Measurements from ENCODE around the gene HSD17B12.

Gene HSD17B12

GRCh38 chr11:43718373-43718772 is 37.8 kb downstream of the HSD17B12 start:
- Histone ChIP-seq H3K27me3 (ENCODE audit: control insufficient read depth, insufficient read depth, low read length) (no peaks in the 10 kb centered on the region), H3K4me2 (ENCODE audit: low read length) (no peak overlapping the region), H3K4me1 (ENCODE audit: control insufficient read depth, insufficient read depth, low read length) (no peaks in the 10 kb centered on the region), H3K4me3 (ENCODE audit: low read length) (no peak overlapping the region), H3K9ac (ENCODE audit: low read depth, low read length) (no peak overlapping the region), H3K36me3 (ENCODE audit: insufficient read depth, low read length) (no peaks in the 10 kb centered on the region), H3K9me3 (replicated peaks; ENCODE audit: low read length) (no peaks in the 10 kb centered on the region)

DNA sequence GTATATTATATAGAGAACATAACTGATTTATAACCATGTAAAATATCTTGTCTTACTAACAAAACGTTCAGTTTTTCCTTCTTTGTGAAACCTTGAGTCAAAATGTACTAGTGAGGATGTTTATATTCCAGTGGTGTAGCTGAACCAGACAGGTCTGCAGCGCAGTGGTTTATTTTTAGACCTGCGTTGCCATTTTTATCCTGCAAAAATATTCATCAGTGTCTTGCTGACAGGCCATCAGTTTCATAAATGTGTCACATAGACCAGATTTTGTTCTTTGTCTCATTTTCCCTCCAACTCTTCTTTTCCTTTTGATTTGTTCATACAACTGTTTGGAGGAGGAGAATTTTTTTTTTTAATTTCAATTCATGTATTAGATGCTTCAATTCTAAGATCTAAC is 43.1 kb downstream of the HSD17B12 start:
- H3K4me3 ChIP-seq (ENCODE audit: low read length) = no peak overlapping the region
- H3K36me3 ChIP-seq (ENCODE audit: insufficient read depth, low read length) = peaks cover 4% of the 10 kb centered on the region
- no peaks in the 10 kb centered on the region for H3K27me3 ChIP-seq (ENCODE audit: control insufficient read depth, insufficient read depth, low read length)
- H3K9me3 ChIP-seq (replicated peaks; ENCODE audit: low read length) = no peaks in the 10 kb centered on the region
- no peak overlapping the region for H3K4me2 ChIP-seq (ENCODE audit: low read length)
- H3K4me1 ChIP-seq (ENCODE audit: control insufficient read depth, insufficient read depth, low read length) = no peaks in the 10 kb centered on the region
- no peak overlapping the region for H3K9ac ChIP-seq (ENCODE audit: low read depth, low read length)

GRCh38 chr11:43732225-43732624 is 51.7 kb downstream of the HSD17B12 start:
- H3K4me3 ChIP-seq (ENCODE audit: low read length) = no peak overlapping the region
- H3K4me1 ChIP-seq (ENCODE audit: control insufficient read depth, insufficient read depth, low read length) = peaks cover 18% of the 10 kb centered on the region
- H3K36me3 ChIP-seq (ENCODE audit: insufficient read depth, low read length) = peaks cover 5% of the 10 kb centered on the region
- no peak overlapping the region for H3K4me2 ChIP-seq (ENCODE audit: low read length)
- H3K9ac ChIP-seq (ENCODE audit: low read depth, low read length) = no peak overlapping the region
- no peaks in the 10 kb centered on the region for H3K27me3 ChIP-seq (ENCODE audit: control insufficient read depth, insufficient read depth, low read length)
- H3K9me3 ChIP-seq (replicated peaks; ENCODE audit: low read length) = no peaks in the 10 kb centered on the region

DNA sequence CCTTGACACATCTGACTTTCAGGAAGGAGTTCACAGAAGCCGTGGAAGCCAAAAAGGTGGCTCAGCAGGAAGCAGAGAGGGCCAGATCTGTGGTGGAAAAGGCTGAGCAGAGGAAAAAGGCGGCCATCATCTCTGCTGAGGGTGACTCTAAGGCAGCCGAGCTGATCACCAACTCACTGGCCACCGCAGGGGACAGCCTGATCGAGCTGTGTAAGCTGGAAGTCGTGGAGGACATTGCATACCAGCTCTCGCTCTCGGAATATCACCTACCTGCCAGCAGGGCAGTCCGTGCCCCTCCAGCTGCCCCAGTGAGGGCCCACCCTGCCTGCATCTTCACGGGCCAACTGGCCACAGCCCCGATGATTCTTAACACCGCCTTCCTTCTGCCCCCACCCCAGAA is 53.7 kb downstream of the HSD17B12 start:
- peaks cover 31% of the 10 kb centered on the region for H3K4me1 ChIP-seq (ENCODE audit: control insufficient read depth, insufficient read depth, low read length)

DNA sequence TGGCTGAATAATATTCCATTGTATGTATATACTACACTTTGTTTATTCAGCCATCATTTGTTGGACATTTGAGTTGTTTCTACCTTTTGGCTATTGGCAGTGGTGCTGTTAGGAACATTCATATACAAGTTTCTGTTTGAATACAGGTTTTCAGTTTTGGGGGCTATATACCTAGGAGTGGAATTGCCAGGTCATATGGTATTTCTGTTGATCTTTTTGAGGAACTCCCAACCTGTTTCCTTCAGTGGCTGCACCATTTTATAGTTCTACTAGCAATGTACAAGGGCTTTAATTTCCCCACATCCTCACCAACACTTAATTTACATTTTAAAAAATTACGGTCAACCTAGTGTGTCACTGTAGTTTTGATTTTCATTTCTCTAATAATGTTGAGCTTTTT is 54.6 kb downstream of the HSD17B12 start:
- no peak overlapping the region for H3K4me3 ChIP-seq (ENCODE audit: low read length)
- H3K9me3 ChIP-seq (replicated peaks; ENCODE audit: low read length) = no peaks in the 10 kb centered on the region
- peaks cover 32% of the 10 kb centered on the region for H3K4me1 ChIP-seq (ENCODE audit: control insufficient read depth, insufficient read depth, low read length)
- H3K4me2 ChIP-seq (ENCODE audit: low read length) = no peak overlapping the region
- no peaks in the 10 kb centered on the region for H3K27me3 ChIP-seq (ENCODE audit: control insufficient read depth, insufficient read depth, low read length)
- no peak overlapping the region for H3K9ac ChIP-seq (ENCODE audit: low read depth, low read length)
- peaks cover 5% of the 10 kb centered on the region for H3K36me3 ChIP-seq (ENCODE audit: insufficient read depth, low read length)

More for the DNA sequence above, 53.7 kb downstream of the HSD17B12 start:
- Histone ChIP-seq H3K27me3 (ENCODE audit: control insufficient read depth, insufficient read depth, low read length) (no peaks in the 10 kb centered on the region), H3K4me2 (ENCODE audit: low read length) (no peak overlapping the region), H3K36me3 (ENCODE audit: insufficient read depth, low read length) (peaks cover 5% of the 10 kb centered on the region), H3K9ac (ENCODE audit: low read depth, low read length) (no peak overlapping the region), H3K9me3 (replicated peaks; ENCODE audit: low read length) (no peaks in the 10 kb centered on the region), H3K4me3 (ENCODE audit: low read length) (no peak overlapping the region)

DNA sequence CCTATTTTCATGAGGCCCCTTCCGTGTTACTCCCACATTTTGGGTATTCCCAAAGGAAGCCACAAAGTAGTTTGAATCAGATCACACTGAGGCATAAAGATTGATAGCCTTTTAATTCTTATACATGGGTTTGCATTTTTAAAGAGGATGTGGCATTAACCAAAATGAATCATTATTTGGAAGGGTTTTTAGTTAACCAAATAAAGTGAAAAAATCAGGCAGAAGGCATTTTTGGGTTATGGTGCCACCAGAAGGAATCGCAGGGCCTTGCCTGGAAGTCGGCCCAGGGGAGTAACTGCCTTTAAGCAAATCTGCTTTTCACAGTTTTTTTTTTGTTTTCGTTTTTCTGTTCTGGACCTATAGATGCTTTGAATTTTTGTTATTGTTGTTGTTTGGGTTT is 55.4 kb downstream of the HSD17B12 start:
- Histone ChIP-seq H3K4me2 (ENCODE audit: low read length) (peak overlapping the region; percentile 51), H3K4me3 (ENCODE audit: low read length) (peak overlapping the region; percentile 16), H3K9me3 (replicated peaks; ENCODE audit: low read length) (no peaks in the 10 kb centered on the region), H3K9ac (ENCODE audit: low read depth, low read length) (peak overlapping the region; percentile 64), H3K4me1 (ENCODE audit: control insufficient read depth, insufficient read depth, low read length) (peaks cover 32% of the 10 kb centered on the region), H3K36me3 (ENCODE audit: insufficient read depth, low read length) (peaks cover 5% of the 10 kb centered on the region), H3K27me3 (ENCODE audit: control insufficient read depth, insufficient read depth, low read length) (no peaks in the 10 kb centered on the region)

DNA sequence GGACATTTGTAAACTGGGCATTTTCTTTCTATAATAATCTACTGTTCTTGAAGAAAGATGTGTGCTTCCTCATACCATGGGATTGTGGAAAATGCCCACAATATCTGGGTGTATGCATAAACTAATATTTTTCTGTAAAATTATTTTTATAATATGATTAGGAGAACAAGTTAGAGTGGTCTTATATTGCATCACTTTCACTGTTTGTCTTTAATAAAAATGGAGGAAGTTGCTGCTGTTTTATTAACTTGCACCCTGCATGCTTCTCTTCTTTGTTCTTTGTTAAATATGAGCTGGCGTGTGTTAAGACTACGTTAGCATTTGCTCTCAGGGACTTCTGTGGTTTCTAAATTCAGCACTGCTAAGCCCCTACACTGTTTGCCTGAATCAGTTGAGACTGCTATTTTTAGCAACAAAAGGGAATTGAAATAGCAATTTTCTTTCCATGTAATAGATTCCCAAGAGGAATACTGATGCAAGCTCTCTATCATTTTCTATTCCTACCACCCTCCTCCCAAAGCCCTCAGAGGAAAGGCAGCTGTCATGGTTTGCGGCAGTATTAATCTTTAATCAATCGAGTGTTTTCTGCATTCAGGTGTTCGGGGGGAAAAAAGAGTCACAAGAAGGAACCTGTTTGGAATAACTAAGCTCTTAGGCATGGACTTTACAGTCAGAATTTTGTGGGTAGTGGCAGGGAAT is 56.1 kb downstream of the HSD17B12 start:
- peak overlapping the region; percentile 16 for H3K4me3 ChIP-seq (ENCODE audit: low read length)
- H3K36me3 ChIP-seq (ENCODE audit: insufficient read depth, low read length) = peaks cover 5% of the 10 kb centered on the region
- H3K27me3 ChIP-seq (ENCODE audit: control insufficient read depth, insufficient read depth, low read length) = no peaks in the 10 kb centered on the region
- peak overlapping the region; percentile 64 for H3K9ac ChIP-seq (ENCODE audit: low read depth, low read length)
- peaks cover 32% of the 10 kb centered on the region for H3K4me1 ChIP-seq (ENCODE audit: control insufficient read depth, insufficient read depth, low read length)
- H3K9me3 ChIP-seq (replicated peaks; ENCODE audit: low read length) = no peaks in the 10 kb centered on the region
- H3K4me2 ChIP-seq (ENCODE audit: low read length) = peak overlapping the region; percentile 51

GRCh38 chr11:43737201-43737590 is 56.7 kb downstream of the HSD17B12 start:
- H3K4me2 ChIP-seq (ENCODE audit: low read length) = peak overlapping the region; percentile 51
- H3K4me1 ChIP-seq (ENCODE audit: control insufficient read depth, insufficient read depth, low read length) = peaks cover 32% of the 10 kb centered on the region
- H3K9ac ChIP-seq (ENCODE audit: low read depth, low read length) = peak overlapping the region; percentile 64
- peaks cover 5% of the 10 kb centered on the region for H3K36me3 ChIP-seq (ENCODE audit: insufficient read depth, low read length)
- no peaks in the 10 kb centered on the region for H3K9me3 ChIP-seq (replicated peaks; ENCODE audit: low read length)
- H3K4me3 ChIP-seq (ENCODE audit: low read length) = no peak overlapping the region
- no peaks in the 10 kb centered on the region for H3K27me3 ChIP-seq (ENCODE audit: control insufficient read depth, insufficient read depth, low read length)

DNA sequence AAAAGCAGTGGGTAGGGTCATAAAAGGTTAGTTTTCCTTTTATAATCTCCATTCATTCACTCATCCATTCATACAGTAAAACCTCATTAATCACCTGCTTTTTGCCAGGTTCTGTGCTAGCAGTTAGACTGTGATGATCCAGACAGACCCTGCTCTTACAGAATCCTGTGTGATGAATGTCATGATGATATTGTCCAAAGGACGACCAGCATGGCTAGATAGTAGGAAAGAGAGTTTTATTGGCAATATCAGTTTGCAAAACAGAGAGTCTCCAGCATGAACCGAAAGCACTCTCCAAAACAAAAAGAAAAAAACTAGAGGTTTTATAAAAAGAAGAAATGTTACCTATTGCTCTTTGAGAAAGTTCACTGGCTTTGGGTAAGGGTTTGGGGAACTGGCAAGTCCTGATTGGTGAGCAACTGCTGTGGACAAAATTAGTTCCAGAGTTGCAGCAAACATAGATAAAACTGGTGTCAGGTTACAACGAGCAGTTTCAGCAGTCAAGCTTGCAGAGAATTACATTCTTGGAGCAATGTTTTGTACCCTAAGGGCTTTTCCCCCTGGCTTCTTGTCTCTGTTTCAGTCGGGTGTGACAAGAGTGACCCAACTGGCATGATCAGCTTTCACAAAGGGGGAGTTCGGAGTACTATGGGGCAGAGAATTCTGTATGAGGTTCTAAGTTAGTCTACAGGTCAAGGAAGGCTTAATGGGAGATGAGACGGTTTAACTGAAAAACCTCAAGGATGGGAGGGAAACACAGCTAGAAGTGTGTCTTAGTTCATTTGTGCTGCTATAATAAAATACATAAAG is 58.3 kb downstream of the HSD17B12 start:
- Histone ChIP-seq H3K4me3 (ENCODE audit: low read length) (no peak overlapping the region), H3K4me2 (ENCODE audit: low read length) (no peak overlapping the region), H3K27me3 (ENCODE audit: control insufficient read depth, insufficient read depth, low read length) (no peaks in the 10 kb centered on the region), H3K4me1 (ENCODE audit: control insufficient read depth, insufficient read depth, low read length) (peaks cover 32% of the 10 kb centered on the region), H3K9me3 (replicated peaks; ENCODE audit: low read length) (no peaks in the 10 kb centered on the region), H3K9ac (ENCODE audit: low read depth, low read length) (no peak overlapping the region), H3K36me3 (ENCODE audit: insufficient read depth, low read length) (peaks cover 5% of the 10 kb centered on the region)

DNA sequence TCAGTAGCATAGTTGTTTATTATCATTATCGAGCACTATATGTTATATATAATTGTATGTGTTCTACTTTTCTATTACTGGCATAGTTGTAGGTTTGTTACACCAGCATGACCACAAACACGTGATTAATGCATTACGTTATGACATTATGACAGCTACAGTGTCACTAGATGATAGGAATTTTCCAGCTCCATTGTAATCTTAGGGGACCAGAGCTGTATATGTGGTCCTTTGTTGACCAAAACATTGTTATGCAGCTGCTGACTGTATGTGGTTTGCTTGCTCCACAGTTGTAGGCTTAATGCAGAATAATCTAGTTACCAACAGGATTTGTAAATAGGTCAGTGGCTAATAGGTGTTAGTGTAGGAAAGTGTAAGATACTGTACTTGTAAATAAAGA is 66.1 kb downstream of the HSD17B12 start:
- Histone ChIP-seq H3K36me3 (ENCODE audit: insufficient read depth, low read length) (peaks cover 2% of the 10 kb centered on the region), H3K4me3 (ENCODE audit: low read length) (no peak overlapping the region), H3K4me1 (ENCODE audit: control insufficient read depth, insufficient read depth, low read length) (no peaks in the 10 kb centered on the region)

DNA sequence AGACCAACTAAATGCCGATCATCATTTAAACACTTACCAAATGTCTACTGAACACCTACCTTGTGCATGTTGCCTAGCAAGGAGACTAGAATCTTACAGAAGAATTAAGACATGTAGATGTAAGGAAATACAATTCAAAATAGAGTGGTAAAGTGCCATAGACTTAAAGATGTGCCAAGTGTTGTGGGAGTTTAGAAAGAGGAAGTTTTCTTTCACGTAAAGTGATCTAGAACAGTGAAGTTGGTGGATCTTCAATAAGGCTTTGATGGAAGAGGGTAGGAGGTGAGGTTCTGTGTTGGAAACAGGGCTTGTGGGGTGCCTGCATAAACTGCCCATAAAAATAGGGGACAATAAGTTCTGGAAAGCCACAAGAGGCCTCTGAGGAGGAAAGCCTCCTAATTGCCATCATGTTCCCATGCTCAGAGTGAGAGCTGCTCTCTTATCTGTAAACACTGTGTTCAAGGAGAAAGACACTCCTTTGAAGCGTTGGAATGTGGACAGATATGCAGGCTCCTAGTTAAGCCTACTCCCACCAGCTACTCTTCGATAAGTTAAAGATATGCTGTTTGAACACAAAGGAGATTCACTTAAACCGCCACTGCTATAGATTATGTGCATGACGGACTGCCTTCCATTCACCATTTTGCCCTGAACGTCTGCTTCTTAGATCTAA is 66.7 kb downstream of the HSD17B12 start:
- Histone ChIP-seq H3K9ac (ENCODE audit: low read depth, low read length) (no peak overlapping the region), H3K36me3 (ENCODE audit: insufficient read depth, low read length) (peaks cover 2% of the 10 kb centered on the region), H3K27me3 (ENCODE audit: control insufficient read depth, insufficient read depth, low read length) (no peaks in the 10 kb centered on the region), H3K9me3 (replicated peaks; ENCODE audit: low read length) (no peaks in the 10 kb centered on the region), H3K4me2 (ENCODE audit: low read length) (no peak overlapping the region), H3K4me1 (ENCODE audit: control insufficient read depth, insufficient read depth, low read length) (no peaks in the 10 kb centered on the region), H3K4me3 (ENCODE audit: low read length) (no peak overlapping the region)

More for the DNA sequence above, 66.1 kb downstream of the HSD17B12 start:
- Histone ChIP-seq H3K4me2 (ENCODE audit: low read length) (no peak overlapping the region), H3K27me3 (ENCODE audit: control insufficient read depth, insufficient read depth, low read length) (no peaks in the 10 kb centered on the region), H3K9ac (ENCODE audit: low read depth, low read length) (no peak overlapping the region), H3K9me3 (replicated peaks; ENCODE audit: low read length) (no peaks in the 10 kb centered on the region)

Data from skeletal muscle satellite cell (primary cell).